OCI-M1 (cell line): Measurements from ENCODE around the gene ATP6V1B1.

Source experiments
- DNase-seq: peaks from one replicate; lab custom pipeline; 2025; lab: John Stamatoyannopoulos, UW

The ATP6V1B1 gene

DNA sequence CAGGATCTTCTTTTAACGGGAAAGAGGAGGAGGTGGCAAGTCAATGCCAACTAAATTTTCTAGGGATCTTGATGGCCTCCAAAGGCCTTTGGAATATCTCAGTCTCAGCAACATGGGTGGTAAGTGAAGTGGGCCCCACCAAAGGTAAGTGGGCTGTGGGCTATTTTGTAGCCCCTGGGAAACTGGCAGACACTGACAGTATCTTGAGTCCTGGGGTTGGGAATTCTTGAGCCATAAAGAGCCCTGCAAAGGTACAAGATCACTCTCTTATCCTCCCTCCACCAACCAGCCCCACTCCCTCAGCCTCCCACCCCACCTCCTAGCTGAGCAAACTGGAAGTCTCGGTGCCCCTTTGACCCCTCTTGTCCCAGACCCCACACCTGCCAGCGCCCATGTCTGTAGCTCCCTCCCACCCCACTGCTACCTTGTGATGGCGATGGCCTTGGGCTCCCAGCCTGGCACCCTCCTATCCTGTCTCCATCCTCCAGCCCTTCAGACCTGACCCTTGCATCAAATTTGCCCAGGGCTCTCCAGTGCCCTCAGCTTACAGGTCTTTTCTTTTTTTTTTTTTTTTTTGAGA is 8.5 kb downstream of the ATP6V1B1 start:
- DNase-seq, result no peak

GRCh38 chr2:70946832-70947442 is 11.2 kb downstream of the ATP6V1B1 start:
- peak; percentile 56 for DNase-seq

DNA sequence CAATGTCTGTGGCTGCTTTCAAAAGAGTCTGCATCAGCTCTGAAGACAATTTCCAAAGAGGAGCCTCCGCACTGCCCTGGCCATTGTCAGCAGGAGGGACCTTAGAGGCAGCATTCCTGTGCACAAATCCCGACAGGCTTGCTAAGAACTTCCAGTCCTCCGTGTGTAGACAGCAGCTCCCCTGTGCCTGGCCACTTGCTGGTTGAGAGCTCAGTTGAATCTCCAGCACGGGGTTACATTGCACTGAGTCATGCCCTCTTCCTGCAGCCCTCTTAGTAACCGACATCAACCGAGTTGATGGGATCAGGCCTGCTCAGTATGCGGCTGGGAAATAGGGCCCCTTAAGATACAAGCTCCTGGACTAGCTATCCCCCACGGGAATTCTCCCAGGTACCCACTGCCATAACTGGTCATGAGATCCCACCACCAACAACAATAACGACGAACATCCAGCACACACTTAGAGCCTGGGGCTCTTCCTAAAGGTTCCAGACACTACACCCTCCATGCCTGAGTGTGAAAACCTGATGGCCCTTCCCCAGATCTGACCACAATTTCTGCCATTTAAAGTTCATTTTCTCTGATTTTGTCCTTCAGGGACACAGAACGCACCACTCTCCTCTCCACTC is 12.0 kb downstream of the ATP6V1B1 start:
- no peak for DNase-seq

- peak; percentile 73 for DNase-seq
Measured at GRCh38 chr2:70948337-70949003, 12.8 kb downstream of the ATP6V1B1 start.

DNA sequence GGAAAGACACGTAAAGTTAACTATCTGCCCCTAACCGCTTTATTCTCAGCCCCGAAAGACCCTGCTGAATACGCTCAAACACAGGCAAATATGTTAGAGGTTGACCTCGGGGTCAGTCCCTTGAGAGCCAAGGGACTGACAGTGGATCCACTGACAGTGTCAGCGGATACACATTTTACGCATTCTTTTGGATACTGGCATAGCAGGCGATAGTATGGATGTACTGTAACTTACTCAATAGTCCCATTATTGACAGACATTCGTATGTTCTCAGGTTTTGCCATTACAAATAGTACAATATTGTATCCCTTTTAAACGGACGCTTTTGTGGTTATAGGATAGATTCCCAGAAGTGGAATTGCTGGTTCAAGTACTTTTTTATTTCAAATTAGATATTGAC is 13.4 kb downstream of the ATP6V1B1 start:
- no peak for DNase-seq

DNA sequence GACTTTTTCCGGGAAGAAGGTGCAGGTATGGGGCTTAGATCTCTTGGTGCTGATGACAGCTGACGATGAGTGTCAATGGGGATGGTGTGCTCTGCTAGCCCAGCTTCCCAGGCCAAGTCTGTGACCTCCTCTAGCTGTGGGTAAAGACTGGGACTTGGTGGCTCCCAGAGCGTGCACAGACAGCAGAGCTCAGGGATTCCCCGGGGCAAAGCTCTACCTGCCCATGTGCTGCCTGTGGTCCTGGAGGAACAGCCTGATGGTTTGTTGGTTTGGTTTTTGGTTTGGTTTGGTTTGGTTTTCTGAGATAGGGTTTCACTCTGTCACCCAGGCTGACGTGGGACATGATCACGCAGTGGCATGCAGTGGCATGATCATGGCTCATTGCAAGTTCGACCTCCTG is 19.2 kb downstream of the ATP6V1B1 start:
- no peak for DNase-seq

DNA sequence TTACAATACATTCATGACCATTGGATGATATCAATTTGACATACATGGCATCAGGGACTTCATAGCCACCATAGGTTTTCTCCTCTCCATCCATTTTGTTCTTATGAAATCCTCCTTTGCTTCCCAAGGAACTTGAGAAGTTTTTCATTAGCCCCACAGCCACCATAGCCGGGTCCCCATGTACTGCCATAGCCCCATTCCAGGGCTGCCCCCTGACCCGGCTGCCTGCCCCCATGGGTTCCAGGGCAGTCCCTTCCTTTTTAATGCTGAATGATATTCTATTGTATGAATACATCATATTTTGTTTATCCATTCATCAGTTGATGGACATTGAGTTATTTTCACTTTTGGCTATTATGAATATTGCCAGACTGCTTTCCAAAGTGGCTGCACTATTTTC is 20.4 kb downstream of the ATP6V1B1 start:
- no peak for DNase-seq

- no peak for DNase-seq
Measured at GRCh38 chr2:70957798-70958197, 22.1 kb downstream of the ATP6V1B1 start.

GRCh38 chr2:70958759-70959158 is 23.1 kb downstream of the ATP6V1B1 start:
- no peak for DNase-seq

DNA sequence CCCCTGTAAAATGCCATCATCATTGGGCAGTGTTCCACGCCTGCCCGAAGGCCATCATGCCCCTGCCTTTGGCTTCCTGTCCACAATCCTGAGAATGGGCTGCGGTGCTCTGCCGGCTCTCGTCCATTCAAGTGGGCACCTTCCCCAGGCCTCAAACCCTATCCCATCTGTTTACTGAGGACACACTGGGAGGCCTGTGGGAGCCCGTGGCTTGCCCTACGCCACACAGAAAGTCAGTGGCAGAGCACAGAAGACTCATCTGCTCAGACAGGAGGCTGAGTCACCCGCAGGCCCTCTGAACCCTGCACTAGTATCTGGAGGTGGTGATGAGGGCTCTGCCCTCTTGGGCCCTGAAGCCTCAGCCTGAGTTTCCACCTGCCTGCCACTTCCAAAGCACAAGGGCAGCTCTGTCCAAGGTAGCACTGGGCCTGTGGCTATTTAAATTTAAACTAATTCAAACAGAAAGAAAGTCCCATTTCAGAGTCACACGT is 23.6 kb downstream of the ATP6V1B1 start:
- no peak for DNase-seq

GRCh38 chr2:70959851-70960832 is 24.4 kb downstream of the ATP6V1B1 start:
- no peak for DNase-seq

GRCh38 chr2:70960833-70961647 is 25.3 kb downstream of the ATP6V1B1 start:
- DNase-seq, result no peak

DNA sequence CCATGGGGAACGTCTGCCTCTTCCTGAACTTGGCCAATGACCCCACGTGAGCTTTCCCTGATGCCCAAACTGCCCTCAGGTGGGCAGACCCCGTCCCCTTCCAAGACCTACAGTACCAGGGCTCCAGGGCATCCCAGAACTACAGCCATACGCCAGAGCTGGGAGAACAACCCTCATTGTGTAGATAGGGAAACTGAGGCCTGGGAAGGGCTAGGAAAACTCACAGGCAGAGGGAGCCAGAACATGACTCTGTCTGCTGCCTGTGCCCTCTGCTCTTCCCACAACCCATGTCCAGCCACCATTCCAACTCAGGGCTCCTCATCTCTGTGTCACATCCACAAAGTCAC is 25.9 kb downstream of the ATP6V1B1 start:
- no peak for DNase-seq

GRCh38 chr2:70962211-70962884 is 26.6 kb downstream of the ATP6V1B1 start:
- no peak for DNase-seq

- no peak for DNase-seq
Measured at GRCh38 chr2:70962885-70963878, 27.5 kb downstream of the ATP6V1B1 start.

- DNase-seq, result no peak
Measured at GRCh38 chr2:70964133-70964532, 28.4 kb downstream of the ATP6V1B1 start.

- peak; percentile 73 for DNase-seq
Measured at GRCh38 chr2:70964596-70965386, 29.1 kb downstream of the ATP6V1B1 start.

- no peak for DNase-seq
Measured at GRCh38 chr2:70965506-70965905, 29.8 kb downstream of the ATP6V1B1 start.
